Measurements from ENCODE around the gene KATNB1.
"Not testable (repeated sequence)": the region's sequence is repeated elsewhere in the genome, so short reads cannot be mapped to it uniquely, and the experiment has no call there.

The KATNB1 gene

GRCh38 chr16:57775661-57776469 is 40.3 kb downstream of the KATNB1 start:
- DNase-seq = no peak

DNA sequence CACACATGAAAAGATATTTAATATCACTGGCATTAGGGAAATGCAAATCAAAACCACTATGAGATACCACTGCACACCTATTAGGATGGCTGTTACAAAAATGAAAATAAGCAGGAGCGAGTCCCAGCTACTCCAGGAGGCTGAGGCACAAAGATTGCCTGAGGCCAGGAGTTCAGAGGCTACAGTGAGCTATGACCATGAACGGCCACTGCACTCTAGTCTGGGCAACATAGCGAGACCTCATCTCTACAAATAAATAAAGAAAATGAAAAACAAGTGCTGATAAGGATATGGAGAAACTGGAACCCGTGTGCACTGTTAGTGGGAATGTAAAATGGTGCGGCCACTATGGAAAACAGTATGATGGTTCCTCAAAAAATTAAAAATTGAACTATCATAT is 43.1 kb downstream of the KATNB1 start:
- DNase-seq = no peak

DNA sequence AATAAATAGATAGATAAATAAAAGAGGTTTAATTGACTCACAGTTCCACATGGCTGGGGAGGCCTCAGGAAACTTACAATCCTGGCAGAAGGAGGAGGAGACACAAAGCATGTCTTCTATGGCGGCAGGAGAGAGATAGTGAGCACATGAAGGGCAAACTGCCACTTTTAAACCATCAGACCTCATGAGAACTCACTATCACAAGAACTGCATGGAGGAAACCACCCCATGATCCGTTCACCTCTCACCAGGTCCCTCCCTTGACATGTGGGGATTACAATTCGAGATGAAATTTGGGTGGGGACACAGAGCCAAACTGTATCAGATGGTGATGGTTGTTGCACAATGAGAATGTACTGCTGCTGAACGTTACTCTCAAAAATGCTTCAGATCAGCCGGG is 44.3 kb downstream of the KATNB1 start:
- DNase-seq = not testable (repeated sequence)

- DNase-seq = no peak
Measured at GRCh38 chr16:57781349-57781740, 45.8 kb downstream of the KATNB1 start.

DNA sequence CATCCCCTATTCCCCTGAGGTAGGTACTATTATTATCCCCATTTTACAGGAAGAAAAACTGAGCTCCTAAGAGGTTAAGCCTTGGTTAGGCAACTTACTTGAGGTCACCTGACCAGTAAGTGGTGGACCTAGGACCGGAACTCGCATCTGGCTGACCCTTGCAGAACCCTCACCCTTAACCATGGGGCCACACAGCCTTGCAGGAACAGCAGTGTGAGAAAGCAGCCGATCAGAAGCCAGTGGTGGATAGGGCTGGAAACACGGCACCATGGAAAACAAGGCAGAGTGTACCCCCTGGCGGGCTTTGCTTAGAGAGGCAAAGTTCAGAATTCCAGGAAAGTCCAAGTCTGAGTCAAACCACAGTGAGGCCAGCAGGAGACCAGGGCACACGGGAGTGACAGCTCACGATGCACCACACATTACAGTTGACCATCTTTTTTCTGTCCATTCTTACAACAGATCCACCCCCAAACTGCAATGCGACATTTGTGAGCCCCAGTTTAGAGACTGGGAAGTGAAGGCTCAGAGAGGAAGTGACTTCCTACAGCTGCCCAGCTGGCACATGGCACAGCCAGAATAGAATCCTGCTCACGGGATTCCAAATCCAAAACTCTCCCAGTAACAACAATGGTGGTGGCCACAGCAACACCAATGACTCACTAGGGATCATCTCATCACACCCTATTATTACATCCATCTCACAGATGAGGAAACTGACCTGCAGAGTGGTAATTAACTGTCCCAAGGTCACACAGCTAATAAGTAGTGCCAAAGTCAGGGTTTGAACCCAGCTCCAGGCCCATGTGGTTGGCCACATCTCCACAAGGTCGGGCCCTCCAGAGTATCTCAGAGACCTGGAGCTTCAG is 46.4 kb downstream of the KATNB1 start:
- DNase-seq = no peak

DNA sequence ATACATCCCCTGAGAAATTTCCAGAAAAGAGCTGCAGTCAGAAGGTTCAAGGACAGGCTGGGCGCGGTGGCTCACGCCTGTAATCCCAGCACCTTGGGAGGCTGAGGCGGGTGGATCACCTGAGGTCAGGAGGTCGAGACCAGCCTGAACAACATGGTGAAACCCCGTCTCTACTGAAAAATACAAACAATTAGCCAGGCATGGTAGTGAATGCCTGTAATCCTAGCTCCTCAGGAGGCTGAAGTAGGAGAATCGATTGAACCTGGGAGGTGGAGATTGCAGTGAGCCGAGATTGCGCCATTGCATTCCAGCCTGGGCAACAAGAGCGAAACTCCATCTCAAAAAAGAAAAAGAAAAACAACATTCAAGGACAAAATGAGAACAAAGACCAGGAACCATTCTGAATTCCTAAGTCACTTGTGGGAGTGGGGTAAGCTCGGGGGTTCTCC is 47.1 kb downstream of the KATNB1 start:
- DNase-seq = not testable (repeated sequence)

DNA sequence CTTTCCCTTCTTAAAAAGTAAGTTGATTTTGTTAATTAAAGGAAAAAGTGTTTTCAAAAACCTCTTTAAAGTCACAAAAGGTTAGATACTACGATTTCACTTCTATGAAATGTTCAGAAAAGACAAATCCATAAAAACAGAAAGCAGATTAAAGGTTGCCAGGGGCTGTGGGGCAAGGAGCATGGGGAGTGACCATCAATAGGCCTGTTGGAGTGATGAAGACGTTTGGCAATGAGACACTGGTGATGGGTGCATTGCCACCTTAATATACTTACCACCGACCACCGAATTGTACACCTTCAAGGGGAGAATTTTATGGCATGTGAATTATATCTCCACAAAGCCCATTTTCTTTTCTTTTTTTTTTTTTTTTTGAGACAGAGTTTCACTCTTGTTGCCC is 47.5 kb downstream of the KATNB1 start:
- no peak for DNase-seq

- no peak for DNase-seq
Measured at GRCh38 chr16:57783883-57784282, 48.3 kb downstream of the KATNB1 start.

DNA sequence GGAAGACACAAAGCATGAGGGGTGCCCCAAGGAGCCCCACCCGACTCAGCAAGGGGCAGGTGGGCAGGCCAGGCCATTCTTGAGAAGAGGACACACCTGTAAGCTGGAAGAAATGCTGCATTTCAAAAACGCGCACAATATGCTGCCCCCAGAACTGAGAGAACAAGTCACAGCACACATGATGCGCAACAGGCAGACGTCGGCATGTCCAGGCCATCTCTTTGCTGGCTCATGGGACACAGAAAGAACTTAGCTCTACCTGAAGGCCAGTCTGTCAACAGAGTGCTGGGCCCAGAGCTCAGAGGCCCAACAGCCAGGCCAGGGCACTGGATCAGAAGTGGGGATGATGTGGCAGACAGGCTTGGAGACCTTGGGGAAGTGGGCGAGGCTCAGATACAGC is 48.8 kb downstream of the KATNB1 start:
- DNase-seq = no peak

DNA sequence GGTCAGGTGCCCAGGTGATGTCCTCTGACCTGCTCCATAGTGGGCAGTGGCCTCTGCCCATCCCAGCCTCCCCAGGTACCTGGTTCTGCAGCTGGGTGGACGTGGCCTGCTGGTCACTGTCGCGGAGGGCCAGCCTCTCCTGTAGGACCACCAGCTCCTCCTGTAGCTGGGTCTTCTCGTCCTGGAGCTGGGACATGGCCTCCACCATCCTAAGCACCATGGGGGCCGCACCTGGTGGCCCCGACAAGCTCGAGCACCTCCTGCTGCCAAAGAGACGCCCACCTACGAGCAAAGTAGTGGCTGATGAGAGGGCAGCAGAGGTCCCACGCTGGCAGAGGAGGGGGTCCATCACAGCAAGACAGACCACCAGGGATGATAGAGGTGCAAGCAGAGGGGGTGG is 49.8 kb downstream of the KATNB1 start:
- no peak for DNase-seq

GRCh38 chr16:57785924-57786323 is 50.4 kb downstream of the KATNB1 start:
- no peak for DNase-seq

DNA sequence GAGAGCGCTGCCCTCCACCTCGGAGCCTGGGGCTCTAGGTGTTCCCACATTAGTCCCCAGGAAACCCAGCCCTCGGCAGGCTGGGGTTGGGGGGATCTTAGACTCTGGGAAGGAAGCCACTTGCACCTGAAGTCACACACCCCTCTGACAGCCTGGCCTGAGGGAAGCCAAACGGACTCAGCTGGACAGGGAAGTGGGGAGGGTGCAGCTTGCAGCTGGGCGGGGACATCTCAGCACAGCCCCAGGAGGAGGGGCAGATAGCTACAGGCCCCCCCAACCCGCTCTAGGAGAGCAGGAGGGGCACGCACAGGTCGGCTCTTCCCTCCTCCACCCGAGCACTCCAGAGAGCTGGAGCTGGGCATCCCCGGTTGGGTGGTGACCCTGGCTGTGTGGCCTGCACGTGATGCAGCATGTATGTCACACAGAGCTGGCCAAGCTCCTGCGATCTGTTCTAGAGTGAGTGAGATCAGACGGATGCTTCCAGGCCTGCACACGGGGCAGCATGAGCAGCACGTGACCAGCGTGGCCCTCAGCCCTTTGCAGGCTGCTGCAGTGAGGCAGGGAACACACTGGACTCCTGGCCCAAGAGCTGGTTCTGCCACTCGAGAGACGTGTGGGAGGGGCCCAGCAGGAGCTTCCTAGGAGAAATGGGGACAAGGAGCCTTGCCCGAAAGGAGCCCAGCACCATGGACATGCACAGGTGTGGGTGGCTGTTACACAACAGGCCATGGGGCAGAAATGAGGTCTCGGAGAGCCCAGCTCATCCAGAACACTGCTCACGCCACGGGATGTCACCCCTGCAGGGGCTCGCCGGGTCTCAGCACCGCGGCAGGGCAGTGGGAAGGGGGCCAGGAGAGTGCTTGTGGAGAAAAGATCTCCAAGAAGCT is 51.3 kb downstream of the KATNB1 start:
- DNase-seq = no peak

GRCh38 chr16:57787519-57787905 is 51.9 kb downstream of the KATNB1 start:
- no peak for DNase-seq

- no peak for DNase-seq
Measured at GRCh38 chr16:57788252-57788841, 52.8 kb downstream of the KATNB1 start.

DNA sequence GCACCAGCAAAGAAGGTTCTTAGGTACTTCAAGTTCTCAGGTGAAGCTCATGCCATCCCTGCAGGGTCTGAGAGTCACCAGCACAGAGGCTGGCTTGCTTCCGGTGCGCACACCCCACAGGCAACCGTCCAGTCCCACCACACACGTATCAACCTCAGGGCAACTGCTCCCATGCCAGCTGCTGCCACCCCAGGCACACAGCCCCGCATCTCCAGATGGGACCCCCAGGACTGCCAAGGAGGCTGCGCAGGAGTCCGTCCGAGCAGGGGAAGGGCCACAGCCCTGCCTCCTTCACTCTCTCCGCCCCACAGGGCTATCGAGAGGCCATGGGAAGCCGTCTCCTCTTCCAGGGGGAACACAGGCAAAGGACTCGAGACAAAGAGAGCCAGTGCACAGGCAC is 53.4 kb downstream of the KATNB1 start:
- no peak for DNase-seq

DNA sequence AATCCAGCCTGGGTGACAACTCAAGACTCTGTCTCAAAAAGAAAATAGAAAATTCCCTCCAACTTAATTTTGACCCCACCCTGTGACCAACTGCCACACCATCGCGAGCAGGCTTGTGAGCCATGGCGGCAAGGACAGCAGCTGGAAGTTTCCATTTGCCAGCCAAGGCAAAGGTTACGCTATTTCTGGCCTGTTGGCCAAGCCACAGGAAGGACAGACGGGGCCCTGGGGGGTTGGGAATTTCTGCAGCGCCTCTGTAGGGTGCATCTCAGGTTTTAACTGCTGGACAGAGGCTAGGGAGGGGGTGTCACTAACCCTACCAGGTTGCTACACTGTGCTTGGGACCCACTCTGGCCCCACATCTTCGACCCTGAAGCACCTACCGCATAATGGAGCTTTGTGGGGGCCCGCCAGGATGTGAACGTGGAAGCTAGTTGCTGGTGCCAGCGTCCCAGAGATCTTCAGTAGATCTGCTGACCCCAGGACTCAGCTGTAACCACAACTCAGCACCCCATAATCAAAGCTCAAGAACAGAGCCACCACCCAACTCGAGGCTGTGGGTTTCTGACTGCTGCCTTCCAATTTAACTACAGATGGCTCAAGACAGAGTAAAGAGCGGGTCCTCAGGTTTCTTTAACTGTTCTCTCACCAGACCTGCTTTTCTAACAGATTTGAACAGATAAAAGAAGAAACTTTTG is 55.8 kb downstream of the KATNB1 start:
- DNase-seq = no peak

DNA sequence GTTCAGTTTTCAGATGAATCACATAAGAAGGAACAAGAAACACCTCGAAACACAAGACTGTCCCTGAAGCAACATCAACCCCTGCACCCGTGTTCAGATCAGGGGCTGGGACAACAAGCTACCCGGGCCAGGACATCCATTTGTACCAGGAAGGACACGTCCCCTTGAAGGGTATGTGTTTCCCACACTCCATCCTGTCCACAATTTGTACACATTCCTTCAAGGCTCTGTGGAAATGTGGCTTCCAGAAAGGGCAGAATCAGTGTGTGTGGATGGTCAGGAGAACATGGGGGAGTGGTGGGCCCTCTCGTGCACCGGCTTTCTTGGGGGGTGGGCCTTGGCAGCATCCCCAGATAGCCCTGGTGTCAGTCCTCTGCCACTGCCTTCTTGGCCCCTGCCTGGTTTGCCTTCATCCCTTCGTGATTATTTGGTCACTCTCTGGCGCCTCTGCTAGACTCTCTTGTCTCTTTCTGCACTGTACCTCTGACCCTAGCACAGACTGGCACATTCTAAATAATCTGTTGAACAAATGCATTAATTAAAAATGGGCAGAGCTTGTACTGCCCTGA is 56.4 kb downstream of the KATNB1 start:
- DNase-seq = no peak

DNA sequence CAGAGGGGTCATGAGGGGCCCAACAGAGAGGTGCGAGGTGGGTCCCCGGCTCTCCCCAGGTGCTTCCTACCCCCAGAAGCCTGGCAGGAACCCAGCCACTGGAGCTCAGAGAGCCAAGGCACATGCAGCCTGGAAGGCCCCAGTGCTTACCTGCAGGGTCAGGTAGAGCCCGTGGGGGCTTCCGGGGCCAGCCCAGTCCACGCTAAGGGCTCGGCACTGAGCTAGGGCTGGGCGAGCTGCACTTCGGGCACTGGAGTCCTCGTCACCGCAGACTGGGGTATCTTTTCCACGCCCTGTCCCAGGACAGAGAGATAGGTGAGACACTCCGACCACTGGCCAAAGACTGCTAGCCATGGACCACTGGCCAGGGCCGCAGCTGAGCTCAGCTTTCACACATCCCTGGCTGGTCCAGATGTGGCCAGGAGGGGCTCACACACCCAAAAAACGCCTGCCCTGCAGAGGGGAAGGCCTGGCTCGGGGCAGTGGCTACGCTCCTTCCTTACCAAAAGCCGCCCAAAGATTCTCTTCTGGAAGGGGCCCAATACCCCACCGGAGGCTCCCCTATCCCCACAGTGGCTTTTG is 59.4 kb downstream of the KATNB1 start:
- DNase-seq = no peak

DNA sequence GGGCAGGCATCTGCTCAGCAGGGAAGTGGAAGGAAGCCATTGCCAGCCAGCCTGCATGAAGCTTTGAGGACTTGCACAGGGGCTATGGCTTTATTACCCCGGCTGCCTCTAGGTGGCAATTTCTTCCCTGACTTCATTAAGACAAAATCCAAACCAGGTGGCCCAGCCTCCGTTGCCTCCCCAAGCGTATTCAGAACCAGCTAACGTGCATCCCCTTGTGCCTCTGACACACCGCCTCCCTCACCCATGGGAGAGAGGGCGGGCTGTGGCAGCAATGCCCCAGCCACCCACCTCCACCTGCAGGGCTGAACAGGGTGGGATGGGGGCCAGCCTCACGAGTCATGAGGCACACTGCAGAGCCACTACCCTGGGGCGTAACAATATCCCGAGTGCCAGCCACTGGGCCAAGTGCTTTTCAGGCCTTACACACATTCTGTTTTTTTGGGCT is 59.9 kb downstream of the KATNB1 start:
- peak; percentile 25 to 49 for DNase-seq

DNA sequence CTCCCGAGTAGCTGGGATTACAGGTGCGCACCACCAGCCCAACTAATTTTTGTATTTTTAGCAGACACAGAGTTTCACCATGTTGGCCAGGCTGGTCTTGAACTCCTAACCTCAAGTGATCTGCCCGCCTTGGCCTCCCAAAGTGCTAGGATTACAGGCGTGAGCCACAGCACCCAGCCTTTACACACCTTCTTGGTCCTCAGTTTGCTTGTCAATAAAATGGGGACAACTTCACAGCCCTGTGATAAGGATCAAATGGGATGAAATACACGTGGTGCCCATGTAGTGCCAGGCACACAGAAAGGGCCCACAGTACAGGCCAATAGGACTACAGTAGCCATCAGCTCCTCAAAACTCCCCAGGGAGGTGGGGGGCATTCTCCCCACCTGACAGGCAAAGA is 60.4 kb downstream of the KATNB1 start:
- DNase-seq = not testable (repeated sequence)

DNA sequence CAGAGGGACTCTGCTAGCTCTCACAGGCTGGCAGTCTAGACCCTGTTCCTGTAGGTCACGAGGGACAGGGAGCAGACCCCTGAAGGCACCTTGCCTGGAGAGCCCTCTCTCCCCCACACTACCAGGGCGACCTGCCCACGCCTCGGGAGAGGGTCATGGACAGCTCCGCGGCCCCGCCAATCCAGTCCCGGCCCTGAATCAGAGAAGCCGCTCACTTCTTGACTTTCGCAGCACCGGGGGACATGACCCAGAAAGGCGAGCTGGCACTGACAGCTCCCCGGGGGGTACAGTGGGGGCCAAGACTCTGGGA is 61.6 kb downstream of the KATNB1 start:
- no peak for DNase-seq
